HEK293 (cell line): ENCODE measurements around the gene PKIB.

Experiments
- CTCF ChIA-PET: fragments of 350-600 bp; formaldehyde crosslinking; extraction: SDS; loops from one replicate; lab custom pipeline; 2021; ENCODE audit warnings: antibody characterized with exemption; lab: Yijun Ruan, JAX
- POLR2A ChIA-PET: fragments of 300-600 bp; formaldehyde crosslinking; extraction: SDS; loops from one replicate; lab custom pipeline; 2020; ENCODE audit warnings: antibody characterized with exemption, inconsistent platforms; lab: Yijun Ruan, JAX
- H3K27ac ChIP-seq: fragments of 200-500 bp; sonication (Bioruptor generic); 2 replicates; pipeline ENCODE4 v1.5.1; 2014; ENCODE audit warnings: low read depth, low read length, control low read depth, inconsistent platforms; ENCODE audit errors: extremely low read depth
- H3K36me3 ChIP-seq, 2 experiments: fragments of 200-500 bp in 1 of 2; sonication (Bioruptor generic) in 1 of 2; 1 replicate in 1 of 2; 2 replicates in 1 of 2; pipeline ENCODE4 v1.5.1; 2014 to 2017; ENCODE audit warnings: inconsistent platforms in 2 of 2, low read length in 2 of 2; ENCODE audit not compliant: control insufficient read depth in 2 of 2, insufficient read depth in 1 of 2
- H3K4me1 ChIP-seq: fragments of 200-500 bp; sonication (Bioruptor generic); 2 replicates; pipeline ENCODE4 v1.5.1; 2014; ENCODE audit warnings: mild to moderate bottlenecking, low read length, inconsistent platforms; ENCODE audit not compliant: control insufficient read depth, insufficient read depth
- H3K4me3 ChIP-seq: 2 replicates; pipeline ENCODE4 v1.5.1; 2011; ENCODE audit warnings: low read depth, mild to moderate bottlenecking, control low read depth, low read length, moderate library complexity
- H3K9me3 ChIP-seq: fragments of 200-500 bp; sonication (Bioruptor generic); 2 replicates; pipeline ENCODE4 v1.5.1; 2014; ENCODE audit warnings: low read depth, low read length, inconsistent platforms; ENCODE audit not compliant: control insufficient read depth, insufficient read depth
- GFI1B ChIP-seq: fragments of 450-650 bp; formaldehyde crosslinking; IDR thresholded peaks from 2 replicates; pipeline ENCODE4 v1.5.1; 2016; ENCODE audit warnings: missing biosample characterization, missing genetic modification characterization
- GLIS2 ChIP-seq: fragments of 450-650 bp; formaldehyde crosslinking; IDR thresholded peaks from 2 replicates; pipeline ENCODE4 v1.5.1; 2016; ENCODE audit warnings: missing biosample characterization, missing genetic modification characterization
- HIC1 ChIP-seq: fragments of 450-650 bp; formaldehyde crosslinking; IDR thresholded peaks from 2 replicates; pipeline ENCODE4 v1.5.1; 2016; ENCODE audit warnings: missing biosample characterization, missing genetic modification characterization
- REPIN1 ChIP-seq: fragments of 450-650 bp; formaldehyde crosslinking; IDR thresholded peaks from 2 replicates; pipeline ENCODE4 v1.5.1; 2017; ENCODE audit warnings: missing biosample characterization, missing genetic modification characterization, low read depth
- ZBTB10 ChIP-seq: fragments of 450-650 bp; formaldehyde crosslinking; IDR thresholded peaks from 2 replicates; pipeline ENCODE4 v1.5.1; 2016; ENCODE audit warnings: missing biosample characterization, missing genetic modification characterization
- ZBTB7A ChIP-seq: fragments of 450-650 bp; formaldehyde crosslinking; IDR thresholded peaks from 2 replicates; pipeline ENCODE4 v1.5.1; 2016; ENCODE audit warnings: low read depth, missing biosample characterization, missing genetic modification characterization
- ZNF112 ChIP-seq: fragments of 450-650 bp; formaldehyde crosslinking; IDR thresholded peaks from 2 replicates; pipeline ENCODE4 v1.5.0; 2017; ENCODE audit warnings: missing biosample characterization, missing genetic modification characterization
- ZNF23 ChIP-seq: fragments of 450-650 bp; formaldehyde crosslinking; IDR thresholded peaks from 2 replicates; pipeline ENCODE4 v1.5.1; 2016; ENCODE audit warnings: missing biosample characterization, missing genetic modification characterization, borderline replicate concordance
- ZNF24 ChIP-seq: fragments of 450-650 bp; formaldehyde crosslinking; IDR thresholded peaks from 2 replicates; pipeline ENCODE4 v1.5.1; 2016; ENCODE audit warnings: missing biosample characterization, missing genetic modification characterization
- ZNF26 ChIP-seq: fragments of 450-650 bp; formaldehyde crosslinking; IDR thresholded peaks from 2 replicates; pipeline ENCODE4 v1.5.1; 2016; ENCODE audit warnings: missing biosample characterization, missing genetic modification characterization
- ZNF350 ChIP-seq: fragments of 450-650 bp; formaldehyde crosslinking; IDR thresholded peaks from 2 replicates; pipeline ENCODE4 v1.5.0; 2017; ENCODE audit warnings: missing biosample characterization, mild to moderate bottlenecking, missing genetic modification characterization
- ZNF404 ChIP-seq: fragments of 450-650 bp; formaldehyde crosslinking; IDR thresholded peaks from 2 replicates; pipeline ENCODE4 v1.5.1; 2017; ENCODE audit warnings: missing biosample characterization, missing genetic modification characterization
- ZNF449 ChIP-seq: fragments of 450-650 bp; formaldehyde crosslinking; IDR thresholded peaks from 2 replicates; pipeline ENCODE4 v1.5.1; 2017; ENCODE audit warnings: missing biosample characterization, mild to moderate bottlenecking, missing genetic modification characterization, moderate library complexity
- ZNF580 ChIP-seq: fragments of 450-650 bp; formaldehyde crosslinking; IDR thresholded peaks from 2 replicates; pipeline ENCODE4 v1.5.1; 2016; ENCODE audit warnings: missing biosample characterization, missing genetic modification characterization
- ZNF670 ChIP-seq: fragments of 450-650 bp; formaldehyde crosslinking; IDR thresholded peaks from 2 replicates; pipeline ENCODE4 v1.5.1; 2016; ENCODE audit warnings: missing biosample characterization, missing genetic modification characterization, low read depth
- ZNF692 ChIP-seq: fragments of 450-650 bp; formaldehyde crosslinking; IDR thresholded peaks from 2 replicates; pipeline ENCODE4 v1.5.1; 2016; ENCODE audit warnings: missing biosample characterization, missing genetic modification characterization
- ZNF843 ChIP-seq: fragments of 450-650 bp; formaldehyde crosslinking; IDR thresholded peaks from 2 replicates; pipeline ENCODE4 v1.5.1; 2016; ENCODE audit warnings: missing biosample characterization, missing genetic modification characterization
- ZSCAN30 ChIP-seq: fragments of 450-650 bp; IDR thresholded peaks from 2 replicates; pipeline ENCODE4 v1.5.1; 2018; ENCODE audit warnings: missing biosample characterization, mild to moderate bottlenecking, missing genetic modification characterization, moderate library complexity

The PKIB gene

GRCh38 chr6:122752459-122752858 lies 142.3 kb downstream of the PKIB start (continued):
- TF ChIP-seq HIC1 (tag by site-specific recombination) (no peak), ZNF449 (tag by site-specific recombination) (no peak), REPIN1 (tag by site-specific recombination) (no peak), ZNF580 (tag by site-specific recombination) (no peak)

- TF ChIP-seq GLIS2 (tag by site-specific recombination), result no peak
- TF ChIP-seq ZNF692 (tag by site-specific recombination), result no peak
- TF ChIP-seq ZNF670, result no peak
- no peak for TF ChIP-seq ZNF404 (tag by site-specific recombination)
- Histone ChIP-seq H3K27ac (no peak overlapping the region), H3K4me3 (no peak overlapping the region), H3K4me1 (no peaks in the 10 kb centered on the region), H3K9me3 (no peaks in the 10 kb centered on the region), H3K36me3 (no peaks in the 10 kb centered on the region)
- ChIA-PET POLR2A (interaction anchor here (1.4 kb wide), 1 partner anchor 36 kb away, joined by 5 read pairs; the partner anchor contains the start of gene SMPDL3A), CTCF (interaction anchor here (0.6 to 2.7 kb wide), 4 partner anchors 14 to 262 kb away, joined by 3 to 7 read pairs (median 4); no protein-coding TSS in a partner anchor)
Measured at GRCh38 chr6:122753000-122753687, 142.9 kb downstream of the PKIB start.

- no peaks in the 10 kb centered on the region for H3K4me1 ChIP-seq
- ChIA-PET CTCF (interaction anchor here (0.6 to 2.7 kb wide), 3 partner anchors 27 to 262 kb away, joined by 3 to 7 read pairs (median 6); no protein-coding TSS in a partner anchor), POLR2A (interaction anchor here (1.4 kb wide), 1 partner anchor 36 kb away, joined by 5 read pairs; the partner anchor contains the start of gene SMPDL3A)
- H3K36me3 ChIP-seq, result no peaks in the 10 kb centered on the region
- TF ChIP-seq ZNF843 (tag by site-specific recombination), result no peak
- no peak overlapping the region for H3K4me3 ChIP-seq
- no peaks in the 10 kb centered on the region for H3K9me3 ChIP-seq
- H3K27ac ChIP-seq, result no peak overlapping the region
Measured at GRCh38 chr6:122753688-122754056, 143.5 kb downstream of the PKIB start.

GRCh38 chr6:122754191-122754731 lies 144.1 kb downstream of the PKIB start:
- ChIA-PET CTCF (interaction anchor here (0.6 to 2.7 kb wide), 3 partner anchors 28 to 263 kb away, joined by 3 to 7 read pairs (median 6); no protein-coding TSS in a partner anchor), POLR2A (interaction anchor here (1.4 kb wide), 1 partner anchor 35 kb away, joined by 5 read pairs; the partner anchor contains the start of gene SMPDL3A)
- no peak overlapping the region for H3K4me3 ChIP-seq
- no peaks in the 10 kb centered on the region for H3K9me3 ChIP-seq
- no peak overlapping the region for H3K27ac ChIP-seq
- H3K36me3 ChIP-seq, result no peaks in the 10 kb centered on the region
- no peaks in the 10 kb centered on the region for H3K4me1 ChIP-seq
- TF ChIP-seq ZNF23 (tag by site-specific recombination) (no peak), ZBTB7A (no peak), ZBTB10 (no peak), ZNF112 (tag by site-specific recombination) (no peak), ZSCAN30 (no peak), GFI1B (no peak), ZNF26 (tag by site-specific recombination) (no peak), ZNF24 (tag by site-specific recombination) (no peak), ZNF350 (tag by site-specific recombination) (no peak)
